Stimulated activated CD4-positive, alpha-beta T cell treated with anti-CD3 and anti-CD28 coated beads, Interleukin-2, amount 100 ng/mL, for 24 hours (primary cell): ENCODE measurements around the gene LYG1.
"Not testable (repeated sequence)": the region's sequence is repeated elsewhere in the genome, so short reads cannot be mapped to it uniquely, and the experiment has no call there.

Experiments
- DNase-seq, 2 donors: peaks; one replicate each; pipeline ENCODE4 v3.0.0-alpha.2; 2020

LYG1 gene

DNA sequence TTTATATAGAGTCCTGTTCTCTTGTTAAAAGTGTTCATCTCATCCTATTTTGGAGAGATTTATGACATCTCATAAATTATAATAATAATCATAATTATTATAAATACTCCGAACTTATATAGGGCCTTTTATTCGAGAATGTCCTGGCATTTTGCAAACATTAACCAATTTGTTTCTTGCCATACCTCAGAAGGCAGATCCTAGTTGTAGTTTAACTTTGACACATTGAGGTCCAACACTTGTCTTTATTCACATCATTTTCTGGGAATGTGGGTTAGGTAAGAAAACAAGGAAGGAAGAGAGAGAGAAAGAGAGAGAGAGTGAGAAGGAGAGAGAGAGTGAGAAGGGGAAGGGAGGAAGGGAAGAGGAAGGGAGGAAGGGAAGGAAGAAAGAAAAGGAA, at the start of gene LYG1:
TSS of gene LYG1 (minus strand) at position 101 of the 400 bp plus-strand sequence. CDS start 5,527 bp downstream, outside the sequence.
- not testable (repeated sequence) for DNase-seq

DNA sequence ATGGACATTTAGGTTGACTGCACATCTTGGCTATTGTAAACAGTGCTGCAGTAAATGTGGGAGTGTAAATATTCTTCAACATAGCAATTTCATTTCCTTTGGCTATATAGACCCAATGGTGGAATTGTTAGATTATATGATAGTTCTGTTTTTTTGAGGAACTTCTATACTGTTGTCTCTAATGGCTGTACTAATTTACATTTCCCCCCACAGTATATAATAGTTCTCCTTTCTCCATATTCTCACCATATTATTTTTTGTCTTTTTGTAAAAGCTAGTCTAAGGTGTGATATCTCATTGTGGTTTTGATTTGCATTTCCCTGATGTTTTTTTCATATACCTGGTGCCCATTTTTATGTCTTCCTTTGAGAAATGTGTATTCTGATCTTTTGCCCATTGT, 49.2 kb upstream of the LYG1 start:
- DNase-seq = no peak

DNA sequence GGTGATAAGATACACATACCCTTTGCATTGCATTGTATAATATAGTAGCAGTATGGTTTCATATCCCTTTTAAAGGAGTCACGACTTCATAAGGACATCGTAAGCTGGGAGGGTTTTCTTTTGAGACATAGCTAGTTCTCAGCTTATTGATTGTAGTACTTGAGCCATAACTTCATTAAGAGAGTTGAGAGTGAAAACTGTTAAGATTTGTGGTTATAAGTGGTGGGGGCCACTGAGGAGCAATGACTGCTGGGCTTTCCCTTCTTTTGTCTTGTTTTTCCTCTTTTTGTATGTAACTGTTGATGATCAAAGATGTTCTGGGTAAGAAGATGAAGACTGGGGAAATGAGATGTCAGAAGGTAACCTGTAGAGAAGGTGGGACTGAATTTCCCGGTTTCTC, 47.2 kb upstream of the LYG1 start:
- no peak for DNase-seq

DNA sequence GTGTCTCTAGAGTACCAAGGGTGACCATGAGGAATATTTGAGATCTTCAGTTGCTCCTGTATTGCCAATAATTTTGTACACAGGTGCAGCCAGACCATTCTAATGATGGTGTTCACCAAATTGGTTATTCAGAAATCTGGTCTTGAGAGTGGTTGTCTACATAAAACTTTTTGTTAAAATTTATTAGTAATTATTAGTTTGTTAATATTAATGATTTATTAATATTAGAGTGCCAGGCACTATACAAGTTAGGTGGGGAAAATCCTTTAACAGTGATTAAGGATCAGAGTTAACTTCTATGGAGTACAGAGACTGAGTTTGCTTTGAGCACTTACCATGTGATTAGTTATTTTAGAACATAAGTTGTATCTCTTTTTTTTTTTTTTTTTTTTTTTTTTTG, 45.2 kb upstream of the LYG1 start:
- DNase-seq = no peak

DNA sequence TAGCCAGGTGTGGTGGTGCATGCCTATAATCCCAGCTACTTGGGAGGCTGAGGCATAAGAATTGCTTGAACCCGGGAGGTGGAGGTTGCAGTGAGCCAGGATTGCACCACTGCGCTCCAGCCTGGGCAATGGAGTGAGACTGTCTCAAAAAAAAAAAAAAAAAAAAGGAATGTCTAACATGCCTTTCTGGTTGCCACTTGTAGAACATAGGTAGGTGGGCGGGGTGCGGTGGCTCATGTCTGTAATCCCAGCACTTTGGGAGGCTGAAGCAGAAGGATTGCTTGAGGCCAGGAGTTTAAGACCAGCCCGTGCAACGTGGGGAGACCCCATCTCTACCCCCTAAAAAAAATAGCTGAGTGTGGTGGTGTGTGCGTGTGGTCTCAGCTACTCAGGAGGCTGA, 44.4 kb upstream of the LYG1 start:
- DNase-seq = not testable (repeated sequence)

DNA sequence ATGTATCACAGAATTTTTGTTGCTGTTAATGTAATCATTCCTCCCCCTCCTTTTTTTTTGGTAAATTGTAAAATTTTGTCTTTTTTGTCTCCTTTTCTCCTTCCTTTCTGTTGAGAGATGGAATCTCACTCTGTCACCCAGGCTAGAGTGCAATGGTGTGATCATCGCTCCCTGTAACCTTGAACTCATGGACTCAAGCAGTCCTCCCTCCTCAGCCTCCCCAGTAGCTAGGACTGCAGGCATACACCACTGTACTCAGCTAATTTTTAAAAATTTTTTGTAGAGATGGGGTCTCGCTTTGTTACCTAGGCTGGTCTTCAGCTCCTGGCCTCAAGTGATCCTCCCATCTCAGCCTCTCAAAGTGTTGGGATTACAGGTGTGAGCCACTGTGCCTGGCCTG, 41.5 kb upstream of the LYG1 start:
- DNase-seq = no peak

DNA sequence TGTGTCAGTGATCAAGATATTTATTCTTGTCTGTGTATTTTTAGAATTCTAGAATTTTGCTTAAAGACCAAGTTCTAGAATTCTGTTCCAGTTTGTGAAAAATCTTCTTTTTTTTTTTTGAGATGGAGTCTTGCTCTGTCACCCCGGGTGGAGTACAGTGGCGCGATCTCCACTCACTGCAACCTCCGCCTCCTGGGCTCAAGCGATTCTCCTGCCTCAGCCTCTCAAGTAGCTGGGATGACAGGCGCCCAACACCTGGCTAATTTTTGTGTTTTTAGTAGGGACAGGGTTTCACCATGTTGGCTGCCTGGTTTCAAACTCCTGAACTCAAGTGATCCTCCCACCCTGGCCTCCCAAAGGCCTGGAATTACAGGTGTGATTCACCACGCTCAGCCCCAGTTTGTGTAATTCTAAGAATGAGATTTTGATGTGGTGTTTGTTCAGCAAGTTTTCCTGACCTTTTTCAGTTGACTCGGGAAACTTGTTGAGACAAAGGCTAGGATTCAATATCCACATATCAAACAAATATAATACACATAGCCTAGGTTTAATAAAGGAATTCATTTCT, 39.8 kb upstream of the LYG1 start:
- DNase-seq = no peak

DNA sequence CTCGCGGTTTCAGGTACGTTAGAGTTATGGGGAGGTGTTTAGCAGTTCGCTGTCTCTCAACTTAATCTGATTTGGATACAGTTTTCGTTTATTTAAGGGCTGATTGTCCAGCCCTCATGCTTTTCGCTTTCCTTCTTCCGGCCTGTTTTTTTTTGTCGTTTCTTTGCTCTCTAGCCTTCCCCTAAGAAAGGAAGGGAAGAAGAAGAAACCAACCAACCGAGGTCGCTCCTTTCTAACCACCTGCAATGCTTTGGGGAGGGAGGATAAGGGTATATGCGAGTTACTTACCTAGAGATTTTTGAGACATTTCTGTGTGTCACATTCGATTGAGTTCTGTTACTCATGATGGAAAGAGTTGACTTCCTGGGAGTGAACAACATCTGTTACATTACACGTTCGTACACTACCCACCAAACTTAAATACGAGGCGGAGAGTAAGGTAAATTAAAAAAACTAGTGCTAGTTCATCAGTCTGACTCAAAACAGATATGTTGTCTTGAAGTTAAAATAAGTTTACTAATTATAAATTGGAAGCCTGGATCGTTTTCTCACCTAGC, 37.1 kb upstream of the LYG1 start:
- DNase-seq = no peak

DNA sequence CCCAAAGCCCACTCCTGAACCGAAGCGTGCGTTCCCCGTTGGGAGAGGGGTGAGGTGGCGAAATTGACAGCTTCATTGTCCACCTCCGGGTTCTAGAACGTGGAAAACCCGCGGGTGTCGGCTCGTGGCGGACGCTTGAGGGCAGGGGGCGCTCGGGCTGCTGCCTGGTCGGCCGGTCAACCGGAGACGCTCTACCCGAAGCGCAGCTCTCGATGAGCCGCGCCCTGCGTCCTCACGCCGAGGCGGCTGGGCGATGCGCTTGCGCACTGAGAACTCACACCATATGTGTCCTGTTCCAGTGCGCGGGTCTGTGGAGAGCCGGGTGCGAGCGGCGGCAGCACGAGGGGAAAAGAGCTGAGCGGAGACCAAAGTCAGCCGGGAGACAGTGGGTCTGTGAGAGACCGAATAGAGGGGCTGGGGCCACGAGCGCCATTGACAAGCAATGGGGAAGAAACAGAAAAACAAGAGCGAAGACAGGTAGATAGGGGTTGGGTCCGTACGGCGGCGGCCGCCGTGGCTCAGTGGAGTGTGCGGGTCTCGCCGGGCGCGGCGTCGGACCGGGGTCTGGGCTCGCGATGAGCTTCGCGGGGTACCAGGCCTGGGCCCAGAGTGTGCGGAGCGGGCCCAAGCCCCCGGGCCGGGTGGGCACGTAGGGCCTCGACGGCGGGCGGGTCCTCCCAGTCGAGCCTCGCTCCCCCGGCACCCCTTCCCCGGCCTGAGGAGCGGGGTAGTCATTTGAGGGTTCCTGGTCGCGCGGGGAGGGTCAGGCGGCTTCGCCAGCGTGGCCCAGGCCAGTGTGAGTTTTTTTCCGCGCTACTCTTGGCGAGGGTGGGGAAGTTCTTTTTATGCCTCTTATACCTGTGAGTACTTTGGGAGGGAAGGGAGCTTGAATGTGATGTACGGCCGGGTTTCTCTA, 36.4 kb upstream of the LYG1 start, which contains the start of gene EIF5B:
TSS of gene EIF5B (plus strand) at position 277 of the 916 bp plus-strand sequence. CDS start at position 443, 166 bp downstream.
- peak; percentile 93 to 94 for DNase-seq

DNA sequence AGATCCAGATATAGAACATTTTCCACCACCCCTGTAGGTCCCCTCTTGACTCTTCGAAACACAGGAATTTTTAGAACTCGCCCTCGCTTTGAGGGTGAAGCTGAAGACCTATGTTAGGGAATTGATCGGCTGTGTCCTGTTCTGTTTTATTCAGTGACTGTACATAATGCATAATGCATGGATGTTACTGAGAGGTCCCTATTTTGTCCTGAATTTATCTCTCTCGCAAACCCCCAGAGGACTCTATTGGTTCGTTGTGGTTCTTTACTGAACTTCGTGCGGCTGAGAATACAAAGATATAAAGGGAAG, 35.8 kb upstream of the LYG1 start:
- DNase-seq = peak in 1 of 2 donors; percentile 39

DNA sequence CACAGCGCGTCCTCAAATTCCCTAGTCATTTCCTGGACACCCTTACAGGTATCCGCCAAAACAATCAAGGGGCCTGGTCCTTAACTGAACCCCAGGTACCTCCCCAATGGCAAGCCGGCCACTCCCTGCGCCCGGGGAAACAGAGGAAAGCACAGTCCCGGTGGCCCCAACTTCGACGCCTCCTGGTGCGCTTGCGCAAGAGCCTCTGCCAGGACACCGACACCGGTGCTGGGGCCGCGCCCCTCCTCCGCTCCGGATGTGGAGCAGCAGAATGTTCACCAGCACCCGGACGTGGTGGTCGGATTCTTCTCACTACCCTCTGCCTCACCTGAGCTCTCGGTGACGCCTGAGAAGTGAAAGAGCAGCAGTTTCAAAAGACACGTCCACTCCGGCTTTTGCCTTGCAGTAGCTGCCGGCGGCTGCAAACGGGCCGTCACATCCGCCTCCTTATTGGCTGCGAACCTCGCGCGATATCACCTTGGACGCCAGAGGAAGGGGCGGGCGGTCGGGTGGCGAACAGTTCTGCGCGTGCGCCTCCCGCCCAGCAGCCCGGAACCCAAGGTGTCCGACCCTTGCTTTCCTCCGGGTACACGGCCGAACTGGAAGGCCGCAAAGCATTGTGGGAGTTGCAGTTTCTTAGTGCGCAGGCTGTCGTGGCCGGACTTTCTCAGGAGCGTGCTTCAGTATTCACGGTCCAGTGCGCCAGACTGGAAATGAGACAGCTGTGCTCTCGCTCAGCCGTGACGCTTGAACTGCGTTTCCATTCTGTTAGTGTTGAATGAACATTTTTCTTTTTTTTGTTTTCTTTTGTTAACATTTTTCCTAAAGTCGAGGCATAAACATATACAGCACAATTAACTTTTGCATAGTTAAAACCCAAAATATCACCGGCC, 35.2 kb upstream of the LYG1 start, which contains the start of gene TXNDC9:
TSS of gene TXNDC9 (minus strand) at position 423 of the 893 bp plus-strand sequence. CDS start 3,123 bp downstream, outside the sequence.
- peak; percentile 96 to 98 for DNase-seq

DNA sequence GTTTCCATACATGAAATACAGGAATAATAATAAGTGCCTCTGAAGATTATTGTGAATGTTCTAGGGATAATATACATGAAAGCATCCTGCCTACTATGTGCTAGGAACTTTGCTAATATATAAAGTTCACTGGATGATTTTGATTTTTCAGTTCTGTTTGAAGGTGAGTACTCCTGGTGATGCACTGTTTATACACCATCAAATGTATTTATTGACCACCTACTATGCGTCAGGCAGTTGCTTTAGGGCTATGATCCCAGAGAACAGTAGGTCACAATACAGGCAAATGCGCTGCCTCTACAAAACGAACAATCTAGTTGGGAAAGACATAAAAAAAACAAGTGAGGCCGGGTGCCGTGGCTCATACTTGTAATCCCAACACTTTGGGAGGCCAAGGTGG, 24.4 kb upstream of the LYG1 start:
- DNase-seq = no peak

DNA sequence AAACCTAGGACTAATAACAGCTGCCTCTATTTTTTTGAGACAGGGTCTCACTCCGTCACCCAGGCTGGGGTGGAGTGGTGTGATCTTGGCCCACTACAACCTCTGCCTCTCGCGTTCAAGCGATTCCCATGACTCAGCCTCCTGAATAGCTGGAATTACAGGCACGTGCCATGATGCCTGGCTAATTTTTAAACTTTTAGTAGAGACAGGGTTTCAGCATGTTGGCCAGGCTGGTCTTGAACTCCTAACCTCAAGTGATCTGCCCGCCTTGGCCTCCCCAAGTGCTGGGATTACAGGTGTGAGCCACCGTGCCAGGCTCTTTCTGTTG, 16.8 kb upstream of the LYG1 start:
- not testable (repeated sequence) for DNase-seq

DNA sequence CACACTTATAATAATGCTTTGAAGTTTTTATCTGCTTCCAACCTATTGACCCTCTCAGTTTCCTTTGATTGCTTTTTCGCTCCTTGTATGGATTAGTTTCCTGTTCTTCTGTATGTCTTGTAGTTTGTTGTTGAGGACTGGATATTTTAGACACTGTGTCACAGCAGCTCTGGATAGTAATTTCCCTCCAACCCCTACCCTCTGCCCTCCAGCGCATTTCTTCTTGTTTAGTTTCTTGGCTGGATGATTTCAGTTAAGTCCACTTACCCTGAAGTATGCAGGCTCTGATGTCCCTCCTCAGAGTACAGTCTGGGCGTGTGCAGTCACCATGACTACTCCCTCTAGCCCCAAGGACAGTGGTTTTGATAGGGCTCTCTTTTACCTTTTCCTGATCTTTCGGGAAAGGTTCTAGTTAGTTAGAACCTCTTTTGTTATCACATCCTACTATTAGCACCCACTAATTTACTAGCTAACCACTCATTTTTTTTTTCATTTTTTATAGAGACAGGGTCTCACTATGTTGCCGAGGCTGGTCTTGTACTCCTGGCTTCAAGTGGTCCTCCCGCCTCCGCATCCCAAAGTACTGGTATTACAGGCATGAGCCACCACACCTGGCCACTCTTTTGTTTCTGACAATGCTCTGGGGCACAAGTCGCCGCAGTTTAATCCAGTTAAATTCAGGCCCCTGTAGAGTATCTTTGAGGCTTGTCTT, 16.3 kb upstream of the LYG1 start:
- no peak for DNase-seq

DNA sequence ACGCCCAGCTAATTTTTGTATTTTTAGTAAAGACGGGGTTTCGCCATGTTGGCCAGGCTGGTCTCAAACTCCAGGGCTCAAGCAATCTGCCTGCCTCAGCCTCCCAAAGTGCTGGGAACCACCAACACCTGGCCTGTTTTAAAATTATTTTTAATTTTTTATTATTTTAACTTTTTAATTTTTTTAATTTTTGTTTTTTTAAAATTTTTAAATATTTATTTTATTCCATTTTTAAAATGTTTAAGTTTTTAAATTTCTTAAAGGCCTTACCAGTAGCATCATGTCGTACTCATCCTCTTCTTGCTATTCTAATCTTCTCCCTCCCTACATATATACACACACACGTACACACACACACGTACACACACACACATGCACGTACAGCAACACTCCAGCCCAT, 1.4 kb downstream of the LYG1 start:
- no peak for DNase-seq

DNA sequence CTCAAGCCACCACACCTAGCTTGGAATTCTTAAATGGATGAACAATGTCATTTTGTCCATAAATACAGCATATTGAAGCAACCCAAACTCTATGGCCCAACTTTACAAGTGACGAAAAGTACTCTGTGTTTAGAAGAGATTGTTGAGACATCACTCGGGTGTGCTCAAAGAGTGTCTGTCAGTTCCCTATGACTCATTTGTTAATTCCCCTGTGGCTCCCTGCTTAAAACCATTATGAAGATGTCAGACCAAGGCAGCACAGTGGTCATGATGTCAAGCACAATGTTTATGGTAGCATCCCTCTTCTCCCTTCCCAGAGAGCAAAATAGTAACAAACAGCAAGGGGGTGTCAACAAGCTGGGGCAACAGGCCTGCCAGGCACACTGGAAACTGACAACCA, 3.0 kb downstream of the LYG1 start:
- no peak for DNase-seq

DNA sequence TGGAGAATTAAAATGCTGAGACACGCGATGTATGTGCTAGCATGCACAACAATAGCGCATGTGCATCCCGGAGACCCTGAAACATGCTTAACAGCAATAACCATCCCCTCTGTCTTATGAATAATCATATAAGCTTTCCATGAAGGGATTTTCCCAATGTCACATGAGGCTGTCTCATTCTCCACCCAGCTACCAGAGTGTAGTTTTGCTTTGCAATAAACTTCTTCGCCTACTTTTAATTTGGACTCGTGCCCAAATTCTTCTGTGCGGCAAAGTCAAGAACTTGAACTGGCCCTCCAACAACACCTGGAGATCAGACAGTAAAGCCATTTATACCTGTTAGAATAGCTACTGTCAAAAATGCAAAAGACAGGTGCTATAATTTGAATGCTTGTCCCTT, 15.5 kb downstream of the LYG1 start:
- DNase-seq = no peak

DNA sequence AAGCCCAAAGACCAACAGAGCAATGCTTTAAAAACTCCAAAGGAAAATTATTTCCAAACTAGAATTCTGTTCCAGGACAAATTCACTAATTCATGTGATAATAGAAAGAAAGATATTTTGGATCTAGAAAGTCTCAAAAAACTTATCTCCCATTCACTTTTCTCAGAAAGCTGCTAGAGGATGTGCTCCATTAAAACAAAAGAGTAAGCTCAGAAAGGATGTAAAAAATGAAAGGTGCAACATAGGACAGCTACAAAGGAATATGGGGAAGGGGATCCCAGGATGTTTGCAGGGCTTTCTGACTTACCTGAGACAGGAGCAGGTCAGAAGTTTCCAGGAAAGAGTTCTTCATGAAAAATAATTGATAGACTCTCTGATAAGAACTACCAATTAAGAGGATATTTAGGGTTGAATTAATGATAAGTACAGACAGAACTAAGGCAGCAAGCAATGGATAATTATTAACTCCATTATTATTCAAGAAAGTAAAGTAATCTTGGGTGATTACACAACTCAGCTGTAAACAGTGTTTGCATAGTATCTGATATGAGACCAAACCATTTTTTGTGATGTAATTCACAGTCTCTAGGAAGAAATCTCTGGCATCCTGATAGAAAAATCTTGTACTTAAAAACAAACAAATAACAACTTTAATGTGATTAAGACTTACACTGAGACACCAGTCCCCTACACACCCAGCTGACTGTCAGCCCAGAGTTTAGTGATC, 20.9 kb downstream of the LYG1 start:
- no peak for DNase-seq

DNA sequence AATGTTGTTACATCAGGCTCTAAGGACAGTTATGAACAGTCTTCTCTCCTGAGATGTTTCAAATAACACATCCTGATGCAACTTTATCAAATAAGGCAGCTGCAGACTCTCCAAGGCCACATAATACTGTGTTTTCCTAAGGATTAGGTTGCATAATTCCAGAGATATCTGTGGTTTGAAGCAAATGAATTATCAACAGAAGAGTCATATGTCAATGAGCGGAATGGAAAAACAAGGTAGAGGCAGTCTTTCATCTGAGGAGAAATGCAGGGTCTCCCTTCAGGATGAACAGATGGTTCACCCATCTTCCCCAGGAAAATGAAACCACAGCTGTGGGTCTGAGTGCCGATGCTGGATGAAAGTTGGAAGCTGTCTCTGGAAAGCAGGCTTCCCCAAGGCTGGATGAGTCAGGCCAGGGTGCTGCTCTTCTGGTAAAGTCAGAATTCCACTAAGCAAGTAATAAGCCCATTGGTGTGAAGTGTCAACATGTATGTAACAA, 22.2 kb downstream of the LYG1 start:
- DNase-seq = no peak

DNA sequence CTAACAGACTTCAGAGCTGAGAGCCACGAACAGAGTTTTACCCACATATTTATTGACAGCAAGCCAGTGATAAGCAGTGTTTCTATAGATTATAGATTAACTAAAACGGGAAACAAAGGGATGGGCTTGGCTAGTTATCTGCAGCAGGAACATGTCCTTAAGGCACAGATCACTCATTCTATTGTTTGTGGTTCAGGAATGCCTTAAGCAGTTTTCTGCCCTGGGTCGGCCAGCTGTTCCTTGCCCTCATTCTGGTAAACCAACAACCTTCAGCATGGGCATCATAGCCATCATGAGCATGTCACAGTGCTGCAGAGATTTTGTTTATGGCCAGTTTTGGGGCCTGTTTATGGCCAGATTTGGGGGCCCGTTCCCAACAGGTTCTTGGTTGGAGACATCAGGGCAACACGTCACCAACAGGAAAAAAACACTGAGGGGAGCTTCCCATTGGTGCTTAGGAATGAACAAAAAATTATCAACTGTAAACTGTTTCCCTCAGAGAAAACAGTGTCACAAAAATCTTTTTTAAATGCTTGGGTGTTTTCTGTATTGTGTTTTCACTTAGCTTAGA, 22.7 kb downstream of the LYG1 start:
- DNase-seq = not testable (repeated sequence)

DNA sequence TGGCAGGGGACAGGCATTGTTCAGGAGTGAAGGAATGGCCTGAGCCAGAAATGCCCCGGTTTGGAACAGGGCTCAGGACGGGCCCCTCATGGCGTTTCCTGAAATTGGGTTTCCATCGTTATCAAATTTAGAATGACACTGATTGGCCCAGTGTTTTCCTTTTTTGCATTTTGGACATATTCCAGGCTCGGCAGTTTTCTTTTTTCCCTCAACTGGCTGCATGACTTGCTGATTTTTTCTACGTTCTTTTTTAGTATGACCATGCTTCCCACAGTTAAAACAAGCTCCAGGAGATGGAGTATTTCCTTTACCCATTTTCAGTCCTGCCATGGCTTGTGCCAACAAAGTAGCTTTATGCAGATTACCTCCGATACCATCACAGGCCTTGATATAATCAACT, 25.1 kb downstream of the LYG1 start:
- no peak for DNase-seq
